A549 (cell line): ENCODE measurements around the gene S100A11.

Source experiments
- CBX2 ChIP-seq: fragments of 200-600 bp; sonication (generic); IDR thresholded peaks from 2 replicates; pipeline ENCODE4 v1.6.1; 2016; ENCODE audit warnings: low read depth, mild to moderate bottlenecking, borderline replicate concordance
- CTCF ChIP-seq: fragments of >200 bp; sonication (Bioruptor Twin); formaldehyde crosslinking; IDR thresholded peaks from 3 replicates; pipeline ENCODE4 v1.5.1; 2016
- REST ChIP-seq: fragments of 200-600 bp; sonication (generic); IDR thresholded peaks from 2 replicates; pipeline ENCODE4 v1.6.1; 2016; ENCODE audit warnings: antibody characterized with exemption, mild to moderate bottlenecking, moderate library complexity

GRCh38 chr1:152072311-152072710 lies 35.5 kb upstream of the S100A11 start:
- TF ChIP-seq REST: no peak
- no peak for TF ChIP-seq CBX2
- TF ChIP-seq CTCF: no peak
